GM23338 (cell line): ENCODE results near the gene TUBB1. TPM values are rescaled to one million over a fixed set of nuclear protein-coding genes. Genes with fewer than 3 reads are reported as not detected.

ENCODE experiments used
- ATAC-seq: fragments of 200-7000 bp; cut with Tn5 transposase; 3 replicates; pipeline ENCODE4 v1.9.1; 2020
- DNase-seq: peaks from one replicate; pipeline ENCODE4 v3.0.0-alpha.2; 2015; ENCODE audit warnings: low spot score
- H2AFZ ChIP-seq: fragments of 200-600 bp; sonication (generic); 2 replicates; pipeline ENCODE4 v1.8.0; 2016; ENCODE audit warnings: antibody characterized with exemption, mild to moderate bottlenecking, moderate library complexity
- H3F3A ChIP-seq: fragments of 200-600 bp; sonication (generic); replicated peaks from 2 replicates; pipeline ENCODE4 v1.8.0; 2017; ENCODE audit warnings: antibody characterized with exemption, mixed run types, low read depth
- H3K27ac ChIP-seq: fragments of 200-600 bp; sonication (generic); 2 replicates; pipeline ENCODE4 v1.6.1; 2016; ENCODE audit warnings: low read depth
- H3K27me3 ChIP-seq: fragments of 200-600 bp; sonication (generic); 2 replicates; pipeline ENCODE4 v1.8.0; 2016; ENCODE audit warnings: mild to moderate bottlenecking, mixed run types, moderate library complexity; ENCODE audit not compliant: insufficient read depth
- H3K36me3 ChIP-seq: fragments of 200-600 bp; sonication (generic); 2 replicates; pipeline ENCODE4 v1.8.0; 2016; ENCODE audit warnings: mild to moderate bottlenecking; ENCODE audit not compliant: insufficient read depth
- H3K4me1 ChIP-seq: fragments of 200-600 bp; sonication (generic); 2 replicates; pipeline ENCODE4 v1.8.0; 2016; ENCODE audit warnings: mild to moderate bottlenecking, moderate library complexity; ENCODE audit not compliant: insufficient read depth
- H3K4me2 ChIP-seq: fragments of 200-600 bp; sonication (generic); 2 replicates; pipeline ENCODE4 v1.7.1; 2017; ENCODE audit warnings: mixed run types
- H3K4me3 ChIP-seq: fragments of 200-600 bp; sonication (generic); 2 replicates; pipeline ENCODE4 v1.6.1; 2016; ENCODE audit warnings: mixed run types
- H3K79me2 ChIP-seq: fragments of 200-600 bp; sonication (generic); replicated peaks from 2 replicates; pipeline ENCODE4 v1.8.0; 2017; ENCODE audit warnings: mild to moderate bottlenecking; ENCODE audit not compliant: insufficient read depth
- H3K9me2 ChIP-seq: fragments of 200-600 bp; sonication (generic); 2 replicates; pipeline ENCODE4 v1.8.0; 2017; ENCODE audit not compliant: insufficient read depth
- H4K20me1 ChIP-seq: fragments of 200-600 bp; sonication (generic); replicated peaks from 2 replicates; pipeline ENCODE4 v1.8.0; 2017; ENCODE audit warnings: mild to moderate bottlenecking; ENCODE audit not compliant: insufficient read depth
- H3K27ac Mint-ChIP-seq: 2 replicates; pipeline ENCODE4 v1.8.0; 2020; ENCODE audit warnings: inconsistent platforms, mild to moderate bottlenecking, moderate library complexity, mixed read lengths
- H3K27me3 Mint-ChIP-seq: 3 replicates; pipeline ENCODE4 v1.8.0; 2022; ENCODE audit warnings: low read depth, mild to moderate bottlenecking, moderate library complexity, mixed read lengths, inconsistent platforms; ENCODE audit not compliant: insufficient read depth, poor library complexity
- H3K36me3 Mint-ChIP-seq: 3 replicates; pipeline ENCODE4 v1.8.0; 2021; ENCODE audit warnings: low read depth, mild to moderate bottlenecking, inconsistent platforms, moderate library complexity, mixed read lengths
- H3K4me1 Mint-ChIP-seq: 3 replicates; pipeline ENCODE4 v1.8.0; 2020; ENCODE audit warnings: mild to moderate bottlenecking, inconsistent platforms, mixed read lengths
- H3K4me3 Mint-ChIP-seq: 3 replicates; pipeline ENCODE4 v1.8.0; 2021; ENCODE audit warnings: moderate library complexity, mild to moderate bottlenecking, inconsistent platforms, mixed read lengths
- H3K9me3 Mint-ChIP-seq: 3 replicates; pipeline ENCODE4 v1.8.0; 2020; ENCODE audit warnings: moderate library complexity, mild to moderate bottlenecking, inconsistent platforms, mixed read lengths
- CREB1 ChIP-seq: fragments of 250-450 bp; sonication (Bioruptor Pico); IDR thresholded peaks from 2 replicates; pipeline ENCODE4 v1.5.0; 2020; ENCODE audit warnings: low read depth, mild to moderate bottlenecking, moderate library complexity
- EZH2 ChIP-seq: fragments of 200-600 bp; sonication (generic); IDR thresholded peaks from one replicate; pipeline ENCODE4 v1.8.0; 2017; ENCODE audit warnings: antibody characterized with exemption, mild to moderate bottlenecking, low read depth; ENCODE audit not compliant: unreplicated experiment
- EZH2phosphoT487 ChIP-seq: fragments of 200-600 bp; sonication (generic); IDR thresholded peaks from one replicate; pipeline ENCODE4 v1.8.1; 2018; ENCODE audit warnings: antibody characterized with exemption; ENCODE audit not compliant: unreplicated experiment
- JUNB ChIP-seq: IDR thresholded peaks from one replicate; pipeline ENCODE4 v1.6.1; 2016; ENCODE audit warnings: antibody characterized with exemption; ENCODE audit not compliant: unreplicated experiment
- NANOG ChIP-seq: IDR thresholded peaks from 2 replicates; pipeline ENCODE4 v1.6.1; 2016; ENCODE audit warnings: antibody characterized with exemption, borderline replicate concordance
- POLR2AphosphoS5 ChIP-seq: IDR thresholded peaks from 2 replicates; pipeline ENCODE4 v1.6.1; 2016; ENCODE audit warnings: antibody characterized with exemption, low read depth
- STAT1 ChIP-seq: IDR thresholded peaks from one replicate; pipeline ENCODE4 v1.6.1; 2016; ENCODE audit warnings: antibody characterized with exemption; ENCODE audit not compliant: unreplicated experiment
- ZNF114 ChIP-seq: fragments of 250-450 bp; sonication (Bioruptor Pico); IDR thresholded peaks from 2 replicates; pipeline ENCODE4 v1.5.0; 2020; ENCODE audit warnings: mild to moderate bottlenecking, moderate library complexity
- ZNF331 ChIP-seq: fragments of 250-450 bp; sonication (Bioruptor Pico); IDR thresholded peaks from 2 replicates; pipeline ENCODE4 v1.5.0; 2020; ENCODE audit warnings: low read depth, mild to moderate bottlenecking, moderate library complexity
- polyA plus RNA-seq: library from polyadenylated mRNA; unstranded; fragments of >200 nt; fragmentation: Nextera tagmentation; extraction: Ambion mirVana; gene quantifications from 2 replicates; pipeline ENCODE4 v1.2.1, GENCODE V29; 2016
- total RNA-seq: library from RNA; depleted of rRNA; stranded (reverse); fragments of >200 nt; shearing (Covaris generic); gene quantifications from 2 replicates; pipeline ENCODE4 v1.2.3, GENCODE V29; 2014
- TF ChIP-seq, protein P1 (sequence below): fragments of 250-450 bp; sonication (Bioruptor Pico); IDR thresholded peaks from 2 replicates; pipeline ENCODE4 v1.5.0; 2020; ENCODE audit warnings: mild to moderate bottlenecking, moderate library complexity
- TF ChIP-seq, protein P2 (sequence below): IDR thresholded peaks from one replicate; pipeline ENCODE4 v1.6.1; 2018; ENCODE audit warnings: antibody characterized with exemption; ENCODE audit not compliant: unreplicated experiment
- TF ChIP-seq, protein P3 (sequence below), 2 experiments: fragments of 200-600 bp in 1 of 2; sonication (generic) in 1 of 2; conservative IDR thresholded peaks; 2 replicates each; pipeline versions ENCODE4 v1.5.1 to v1.6.1; 2016 to 2017; ENCODE audit warnings: antibody characterized with exemption in 2 of 2, low read depth in 2 of 2, mild to moderate bottlenecking in 2 of 2, moderate library complexity in 1 of 2
- TF ChIP-seq, protein P4 (sequence below): IDR thresholded peaks from 2 replicates; pipeline ENCODE4 v1.6.1; 2016; ENCODE audit warnings: antibody characterized with exemption

The TUBB1 gene
- total and polyA plus RNA-seq, 2 experiments from 2014 or later, result not detected

DNA sequence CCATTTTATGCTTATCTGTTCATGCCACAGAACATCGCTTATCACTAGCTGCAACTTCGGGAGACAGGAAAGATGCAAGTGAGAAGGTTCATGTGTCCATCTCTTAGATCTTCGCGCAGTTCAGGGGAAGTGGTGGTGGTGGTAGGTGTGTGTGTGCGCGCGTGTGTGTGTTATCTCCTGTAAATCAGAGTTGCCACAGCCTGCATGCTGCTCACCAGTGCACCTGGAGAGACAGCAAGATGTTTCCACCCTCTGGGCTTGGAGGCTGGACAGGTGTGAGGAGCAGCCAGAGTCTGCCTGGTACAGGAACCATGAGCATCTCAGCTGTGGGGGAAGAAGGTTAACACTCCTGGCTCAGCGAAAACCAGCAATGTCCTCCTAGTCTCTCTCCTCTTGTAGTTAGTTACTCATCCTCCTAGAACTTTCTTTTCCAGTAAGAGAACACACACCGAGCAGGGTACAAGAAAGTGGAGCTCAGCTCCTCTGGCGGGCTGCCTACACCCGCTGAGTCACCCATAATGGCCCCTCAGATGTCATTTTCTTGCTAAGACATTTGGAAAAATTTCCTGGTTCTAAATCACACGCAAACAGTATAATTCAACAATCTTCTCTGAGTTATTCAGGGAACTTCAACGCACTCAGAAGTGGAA is 5.1 kb upstream of the TUBB1 start:
- H3F3A ChIP-seq, result no peaks in the 10 kb centered on the region
- ATAC-seq (no peak), DNase-seq (no peak)
- no peak overlapping the region for H3K4me3 Mint-ChIP-seq
- H3K36me3 ChIP-seq, result no peaks in the 10 kb centered on the region
- H4K20me1 ChIP-seq, result no peaks in the 10 kb centered on the region
- no peak overlapping the region for H3K27ac Mint-ChIP-seq
- H3K4me1 ChIP-seq, result peaks cover 5% of the 10 kb centered on the region; the same call in 1 of the 2 replicates
- no peak overlapping the region for H3K4me2 ChIP-seq
- H3K27ac ChIP-seq, result no peak overlapping the region
- H2AFZ ChIP-seq, result no peak overlapping the region
- peaks cover 19% of the 10 kb centered on the region for H3K27me3 Mint-ChIP-seq
- no peaks in the 10 kb centered on the region for H3K9me2 ChIP-seq
- no peak overlapping the region for H3K4me3 ChIP-seq
- no peaks in the 10 kb centered on the region for H3K9me3 Mint-ChIP-seq
- H3K4me1 Mint-ChIP-seq, result peaks cover 24% of the 10 kb centered on the region; the same call in 2 of the 3 replicates
- H3K27me3 ChIP-seq, result no peaks in the 10 kb centered on the region
- no peak for TF ChIP-seq EZH2
- TF ChIP-seq, protein P1, sequence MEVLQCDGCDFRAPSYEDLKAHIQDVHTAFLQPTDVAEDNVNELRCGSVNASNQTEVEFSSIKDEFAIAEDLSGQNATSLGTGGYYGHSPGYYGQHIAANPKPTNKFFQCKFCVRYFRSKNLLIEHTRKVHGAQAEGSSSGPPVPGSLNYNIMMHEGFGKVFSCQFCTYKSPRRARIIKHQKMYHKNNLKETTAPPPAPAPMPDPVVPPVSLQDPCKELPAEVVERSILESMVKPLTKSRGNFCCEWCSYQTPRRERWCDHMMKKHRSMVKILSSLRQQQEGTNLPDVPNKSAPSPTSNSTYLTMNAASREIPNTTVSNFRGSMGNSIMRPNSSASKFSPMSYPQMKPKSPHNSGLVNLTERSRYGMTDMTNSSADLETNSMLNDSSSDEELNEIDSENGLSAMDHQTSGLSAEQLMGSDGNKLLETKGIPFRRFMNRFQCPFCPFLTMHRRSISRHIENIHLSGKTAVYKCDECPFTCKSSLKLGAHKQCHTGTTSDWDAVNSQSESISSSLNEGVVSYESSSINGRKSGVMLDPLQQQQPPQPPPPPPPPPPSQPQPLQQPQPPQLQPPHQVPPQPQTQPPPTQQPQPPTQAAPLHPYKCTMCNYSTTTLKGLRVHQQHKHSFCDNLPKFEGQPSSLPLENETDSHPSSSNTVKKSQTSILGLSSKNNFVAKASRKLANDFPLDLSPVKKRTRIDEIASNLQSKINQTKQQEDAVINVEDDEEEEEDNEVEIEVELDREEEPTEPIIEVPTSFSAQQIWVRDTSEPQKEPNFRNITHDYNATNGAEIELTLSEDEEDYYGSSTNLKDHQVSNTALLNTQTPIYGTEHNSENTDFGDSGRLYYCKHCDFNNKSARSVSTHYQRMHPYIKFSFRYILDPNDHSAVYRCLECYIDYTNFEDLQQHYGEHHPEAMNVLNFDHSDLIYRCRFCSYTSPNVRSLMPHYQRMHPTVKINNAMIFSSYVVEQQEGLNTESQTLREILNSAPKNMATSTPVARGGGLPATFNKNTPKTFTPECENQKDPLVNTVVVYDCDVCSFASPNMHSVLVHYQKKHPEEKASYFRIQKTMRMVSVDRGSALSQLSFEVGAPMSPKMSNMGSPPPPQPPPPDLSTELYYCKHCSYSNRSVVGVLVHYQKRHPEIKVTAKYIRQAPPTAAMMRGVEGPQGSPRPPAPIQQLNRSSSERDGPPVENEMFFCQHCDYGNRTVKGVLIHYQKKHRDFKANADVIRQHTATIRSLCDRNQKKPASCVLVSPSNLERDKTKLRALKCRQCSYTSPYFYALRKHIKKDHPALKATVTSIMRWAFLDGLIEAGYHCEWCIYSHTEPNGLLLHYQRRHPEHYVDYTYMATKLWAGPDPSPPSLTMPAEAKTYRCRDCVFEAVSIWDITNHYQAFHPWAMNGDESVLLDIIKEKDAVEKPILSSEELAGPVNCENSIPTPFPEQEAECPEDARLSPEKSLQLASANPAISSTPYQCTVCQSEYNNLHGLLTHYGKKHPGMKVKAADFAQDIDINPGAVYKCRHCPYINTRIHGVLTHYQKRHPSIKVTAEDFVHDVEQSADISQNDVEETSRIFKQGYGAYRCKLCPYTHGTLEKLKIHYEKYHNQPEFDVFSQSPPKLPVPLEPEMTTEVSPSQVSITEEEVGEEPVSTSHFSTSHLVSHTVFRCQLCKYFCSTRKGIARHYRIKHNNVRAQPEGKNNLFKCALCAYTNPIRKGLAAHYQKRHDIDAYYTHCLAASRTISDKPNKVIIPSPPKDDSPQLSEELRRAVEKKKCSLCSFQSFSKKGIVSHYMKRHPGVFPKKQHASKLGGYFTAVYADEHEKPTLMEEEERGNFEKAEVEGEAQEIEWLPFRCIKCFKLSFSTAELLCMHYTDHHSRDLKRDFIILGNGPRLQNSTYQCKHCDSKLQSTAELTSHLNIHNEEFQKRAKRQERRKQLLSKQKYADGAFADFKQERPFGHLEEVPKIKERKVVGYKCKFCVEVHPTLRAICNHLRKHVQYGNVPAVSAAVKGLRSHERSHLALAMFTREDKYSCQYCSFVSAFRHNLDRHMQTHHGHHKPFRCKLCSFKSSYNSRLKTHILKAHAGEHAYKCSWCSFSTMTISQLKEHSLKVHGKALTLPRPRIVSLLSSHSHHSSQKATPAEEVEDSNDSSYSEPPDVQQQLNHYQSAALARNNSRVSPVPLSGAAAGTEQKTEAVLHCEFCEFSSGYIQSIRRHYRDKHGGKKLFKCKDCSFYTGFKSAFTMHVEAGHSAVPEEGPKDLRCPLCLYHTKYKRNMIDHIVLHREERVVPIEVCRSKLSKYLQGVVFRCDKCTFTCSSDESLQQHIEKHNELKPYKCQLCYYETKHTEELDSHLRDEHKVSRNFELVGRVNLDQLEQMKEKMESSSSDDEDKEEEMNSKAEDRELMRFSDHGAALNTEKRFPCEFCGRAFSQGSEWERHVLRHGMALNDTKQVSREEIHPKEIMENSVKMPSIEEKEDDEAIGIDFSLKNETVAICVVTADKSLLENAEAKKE (CRISPR knock-in tag), result no peak
- TF ChIP-seq, protein P2, sequence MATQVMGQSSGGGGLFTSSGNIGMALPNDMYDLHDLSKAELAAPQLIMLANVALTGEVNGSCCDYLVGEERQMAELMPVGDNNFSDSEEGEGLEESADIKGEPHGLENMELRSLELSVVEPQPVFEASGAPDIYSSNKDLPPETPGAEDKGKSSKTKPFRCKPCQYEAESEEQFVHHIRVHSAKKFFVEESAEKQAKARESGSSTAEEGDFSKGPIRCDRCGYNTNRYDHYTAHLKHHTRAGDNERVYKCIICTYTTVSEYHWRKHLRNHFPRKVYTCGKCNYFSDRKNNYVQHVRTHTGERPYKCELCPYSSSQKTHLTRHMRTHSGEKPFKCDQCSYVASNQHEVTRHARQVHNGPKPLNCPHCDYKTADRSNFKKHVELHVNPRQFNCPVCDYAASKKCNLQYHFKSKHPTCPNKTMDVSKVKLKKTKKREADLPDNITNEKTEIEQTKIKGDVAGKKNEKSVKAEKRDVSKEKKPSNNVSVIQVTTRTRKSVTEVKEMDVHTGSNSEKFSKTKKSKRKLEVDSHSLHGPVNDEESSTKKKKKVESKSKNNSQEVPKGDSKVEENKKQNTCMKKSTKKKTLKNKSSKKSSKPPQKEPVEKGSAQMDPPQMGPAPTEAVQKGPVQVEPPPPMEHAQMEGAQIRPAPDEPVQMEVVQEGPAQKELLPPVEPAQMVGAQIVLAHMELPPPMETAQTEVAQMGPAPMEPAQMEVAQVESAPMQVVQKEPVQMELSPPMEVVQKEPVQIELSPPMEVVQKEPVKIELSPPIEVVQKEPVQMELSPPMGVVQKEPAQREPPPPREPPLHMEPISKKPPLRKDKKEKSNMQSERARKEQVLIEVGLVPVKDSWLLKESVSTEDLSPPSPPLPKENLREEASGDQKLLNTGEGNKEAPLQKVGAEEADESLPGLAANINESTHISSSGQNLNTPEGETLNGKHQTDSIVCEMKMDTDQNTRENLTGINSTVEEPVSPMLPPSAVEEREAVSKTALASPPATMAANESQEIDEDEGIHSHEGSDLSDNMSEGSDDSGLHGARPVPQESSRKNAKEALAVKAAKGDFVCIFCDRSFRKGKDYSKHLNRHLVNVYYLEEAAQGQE, result no peak
- no peak for TF ChIP-seq NANOG
- no peak for TF ChIP-seq ZNF114
- TF ChIP-seq EZH2phosphoT487, result no peak
- TF ChIP-seq, protein P3, sequence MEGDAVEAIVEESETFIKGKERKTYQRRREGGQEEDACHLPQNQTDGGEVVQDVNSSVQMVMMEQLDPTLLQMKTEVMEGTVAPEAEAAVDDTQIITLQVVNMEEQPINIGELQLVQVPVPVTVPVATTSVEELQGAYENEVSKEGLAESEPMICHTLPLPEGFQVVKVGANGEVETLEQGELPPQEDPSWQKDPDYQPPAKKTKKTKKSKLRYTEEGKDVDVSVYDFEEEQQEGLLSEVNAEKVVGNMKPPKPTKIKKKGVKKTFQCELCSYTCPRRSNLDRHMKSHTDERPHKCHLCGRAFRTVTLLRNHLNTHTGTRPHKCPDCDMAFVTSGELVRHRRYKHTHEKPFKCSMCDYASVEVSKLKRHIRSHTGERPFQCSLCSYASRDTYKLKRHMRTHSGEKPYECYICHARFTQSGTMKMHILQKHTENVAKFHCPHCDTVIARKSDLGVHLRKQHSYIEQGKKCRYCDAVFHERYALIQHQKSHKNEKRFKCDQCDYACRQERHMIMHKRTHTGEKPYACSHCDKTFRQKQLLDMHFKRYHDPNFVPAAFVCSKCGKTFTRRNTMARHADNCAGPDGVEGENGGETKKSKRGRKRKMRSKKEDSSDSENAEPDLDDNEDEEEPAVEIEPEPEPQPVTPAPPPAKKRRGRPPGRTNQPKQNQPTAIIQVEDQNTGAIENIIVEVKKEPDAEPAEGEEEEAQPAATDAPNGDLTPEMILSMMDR (conservative IDR thresholded peaks at IDR 0.05; ENCODE audit: low read depth in 2 of 2), result no peak
- no peak for TF ChIP-seq CREB1
- TF ChIP-seq, protein P4, sequence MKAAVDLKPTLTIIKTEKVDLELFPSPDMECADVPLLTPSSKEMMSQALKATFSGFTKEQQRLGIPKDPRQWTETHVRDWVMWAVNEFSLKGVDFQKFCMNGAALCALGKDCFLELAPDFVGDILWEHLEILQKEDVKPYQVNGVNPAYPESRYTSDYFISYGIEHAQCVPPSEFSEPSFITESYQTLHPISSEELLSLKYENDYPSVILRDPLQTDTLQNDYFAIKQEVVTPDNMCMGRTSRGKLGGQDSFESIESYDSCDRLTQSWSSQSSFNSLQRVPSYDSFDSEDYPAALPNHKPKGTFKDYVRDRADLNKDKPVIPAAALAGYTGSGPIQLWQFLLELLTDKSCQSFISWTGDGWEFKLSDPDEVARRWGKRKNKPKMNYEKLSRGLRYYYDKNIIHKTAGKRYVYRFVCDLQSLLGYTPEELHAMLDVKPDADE, result no peak
- no peak for TF ChIP-seq JUNB
- TF ChIP-seq ZNF331, result no peak
- no peak for TF ChIP-seq POLR2AphosphoS5
- no peak for TF ChIP-seq STAT1
- no peaks in the 10 kb centered on the region for H3K36me3 Mint-ChIP-seq
- no peaks in the 10 kb centered on the region for H3K79me2 ChIP-seq
